Mammary epithelial cell (primary cell): ENCODE data around the gene PPM1B.

Experiments
- CTCF ChIP-seq, 2 donors: IDR thresholded peaks in 1 of 2; conservative IDR thresholded peaks in 1 of 2; 2 replicates each; pipeline ENCODE4 v1.5.1; 2011 to 2012; ENCODE audit warnings: inconsistent platforms in 2 of 2, low read length in 2 of 2, mild to moderate bottlenecking in 2 of 2, control low read depth in 1 of 2, low read depth in 1 of 2; ENCODE audit not compliant: insufficient read depth in 1 of 2; ENCODE audit errors: extremely low read depth in 1 of 2
- EZH2 ChIP-seq: IDR thresholded peaks from 2 replicates; pipeline ENCODE4 v1.6.1; 2012; ENCODE audit warnings: low read length, inconsistent platforms, borderline replicate concordance

GRCh38 chr2:44242904-44243303, 74.2 kb downstream of the PPM1B start:
- TF ChIP-seq CTCF (conservative IDR thresholded peaks at IDR 0.05 in 1 of 2, IDR thresholded peaks at IDR 0.05 in 1 of 2; ENCODE audit: extremely low read depth in 1 of 2, insufficient read depth in 1 of 2, low read depth in 1 of 2, low read length in 2 of 2) (no peak), EZH2 (no peak)
